Endometrium (tissue), 2 donors: Measurements from ENCODE around the gene S100A10.

Experiments used
- FAIRE-seq: peaks from 2 replicates; lab custom pipeline; 2012; peaks lifted over from hg19 to GRCh38; lab: Jason Lieb, UNC
- donor health status: control.
- donor health status: control.

S100A10 gene

DNA sequence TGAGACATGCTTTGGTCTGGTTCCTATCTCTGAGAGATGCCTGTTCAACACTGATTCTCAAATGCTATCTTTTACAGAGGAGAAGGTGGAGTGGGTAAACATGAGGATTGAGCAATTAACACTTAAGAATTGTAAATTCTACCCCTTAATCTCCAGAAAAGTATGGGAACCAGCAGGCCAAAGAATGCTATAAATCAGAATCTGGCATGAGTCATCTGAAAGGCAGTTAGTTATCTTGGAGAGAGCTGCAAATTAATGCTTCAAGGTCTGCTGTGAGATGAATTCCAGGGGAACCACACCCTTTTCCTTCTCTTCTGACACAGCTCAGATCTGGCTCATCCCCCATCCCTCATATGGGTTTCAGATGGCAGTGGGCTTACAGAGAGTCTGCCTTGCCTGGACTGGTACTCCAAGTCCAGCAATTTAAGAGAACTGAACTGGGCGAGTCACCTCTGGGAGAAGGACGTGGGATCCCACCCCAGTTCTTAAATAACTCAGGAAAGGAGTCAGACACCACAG is 5.2 kb downstream of the S100A10 start:
- FAIRE-seq = no peak

DNA sequence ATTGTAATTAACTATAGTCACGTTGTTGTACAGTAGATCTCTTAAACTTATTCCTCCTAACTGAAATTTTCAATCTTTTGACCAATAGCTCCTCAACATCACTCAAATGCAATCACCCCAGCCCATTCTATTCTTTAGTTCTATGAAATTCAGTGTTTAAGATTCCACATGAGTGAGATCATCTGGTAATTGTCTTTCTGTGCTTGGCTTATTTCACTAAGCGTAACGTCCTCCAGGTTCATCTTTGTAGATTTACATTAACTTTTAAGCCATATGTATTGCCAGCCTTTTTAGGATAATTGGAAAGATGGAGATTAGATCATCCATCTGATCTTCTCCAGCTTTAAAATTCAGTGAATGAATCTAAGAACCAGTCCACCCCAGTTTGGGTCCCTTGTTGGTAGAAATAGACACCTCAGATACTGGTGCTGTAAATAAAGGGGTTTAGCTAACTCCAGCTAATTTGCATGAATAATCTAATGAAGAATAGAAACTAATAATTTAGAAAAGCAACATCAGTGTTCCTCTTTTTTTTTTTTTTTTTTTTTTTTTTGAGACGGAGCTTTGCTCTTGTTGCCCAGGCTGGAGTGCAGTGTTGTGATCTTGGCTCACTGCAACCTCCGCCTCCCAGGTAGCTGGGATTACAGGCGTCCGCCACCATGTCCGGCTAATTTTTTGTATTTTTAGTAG is 7.0 kb downstream of the S100A10 start:
- FAIRE-seq = no peak

DNA sequence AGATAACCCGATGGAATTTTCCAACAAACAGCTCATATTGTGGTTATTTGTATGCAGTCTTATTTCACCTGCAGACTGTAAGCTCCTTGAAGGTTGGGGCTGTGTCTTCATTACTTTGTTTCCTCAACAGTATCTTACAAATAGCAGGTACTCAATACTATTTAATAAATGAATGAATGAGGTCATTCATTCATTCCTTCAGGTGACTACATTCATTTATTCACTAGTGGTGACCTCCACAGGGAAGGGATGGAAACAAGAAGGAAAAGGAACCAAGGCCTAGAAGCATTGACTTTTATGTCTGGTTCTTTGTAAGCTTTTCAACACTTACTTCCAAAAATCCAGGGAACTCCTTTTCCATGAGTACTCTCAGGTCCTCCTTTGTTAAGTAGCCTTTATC is 7.9 kb downstream of the S100A10 start:
- FAIRE-seq = no peak

DNA sequence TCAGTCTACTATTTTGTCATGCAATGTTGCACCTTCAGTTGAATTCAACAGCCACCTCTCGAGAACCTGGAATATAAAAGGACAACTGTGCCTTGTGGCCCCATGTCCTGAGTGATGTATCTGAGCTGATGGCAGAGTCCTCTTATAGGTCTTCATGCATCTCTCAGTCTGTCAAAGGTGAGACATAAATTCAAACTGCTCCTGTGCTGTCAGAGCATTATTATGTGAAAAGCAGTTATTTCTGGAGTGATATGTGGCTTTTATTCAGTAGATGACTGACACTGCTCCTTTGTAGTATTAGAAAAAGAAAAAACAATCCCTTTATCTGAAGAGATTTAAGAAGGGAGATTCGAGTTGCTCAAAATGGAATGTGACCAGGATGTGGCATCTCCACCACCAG is 8.4 kb downstream of the S100A10 start:
- no peak for FAIRE-seq

DNA sequence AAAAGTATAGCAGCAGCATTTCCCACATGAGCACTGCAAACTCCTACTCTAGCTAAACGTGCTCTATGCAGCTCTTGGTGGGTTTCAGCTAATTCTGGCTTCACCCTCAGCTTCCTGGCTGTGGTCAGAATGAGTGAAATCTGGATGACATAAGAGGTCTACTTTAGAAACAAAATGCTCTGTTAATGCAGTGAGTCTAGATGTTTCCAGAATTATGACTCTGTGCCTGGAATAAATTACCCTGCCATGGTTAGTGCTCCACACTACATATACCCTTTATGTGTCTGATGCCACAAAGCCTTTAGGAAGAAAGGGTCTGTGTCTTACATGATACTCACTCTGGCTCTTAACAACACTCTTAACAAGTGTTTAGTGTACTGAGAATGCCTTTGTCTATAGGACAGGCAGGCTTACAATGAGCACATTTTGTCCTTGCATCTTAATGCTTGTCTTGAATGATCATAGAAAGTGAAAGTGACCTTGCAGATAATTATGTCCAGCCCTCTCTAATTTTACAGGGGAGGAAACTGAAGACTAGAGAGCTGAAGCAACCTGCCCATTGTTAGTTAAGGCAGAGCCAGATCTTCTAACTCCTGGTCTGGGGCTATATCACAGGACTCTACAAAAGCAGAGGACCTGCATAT is 9.2 kb downstream of the S100A10 start:
- FAIRE-seq = no peak

DNA sequence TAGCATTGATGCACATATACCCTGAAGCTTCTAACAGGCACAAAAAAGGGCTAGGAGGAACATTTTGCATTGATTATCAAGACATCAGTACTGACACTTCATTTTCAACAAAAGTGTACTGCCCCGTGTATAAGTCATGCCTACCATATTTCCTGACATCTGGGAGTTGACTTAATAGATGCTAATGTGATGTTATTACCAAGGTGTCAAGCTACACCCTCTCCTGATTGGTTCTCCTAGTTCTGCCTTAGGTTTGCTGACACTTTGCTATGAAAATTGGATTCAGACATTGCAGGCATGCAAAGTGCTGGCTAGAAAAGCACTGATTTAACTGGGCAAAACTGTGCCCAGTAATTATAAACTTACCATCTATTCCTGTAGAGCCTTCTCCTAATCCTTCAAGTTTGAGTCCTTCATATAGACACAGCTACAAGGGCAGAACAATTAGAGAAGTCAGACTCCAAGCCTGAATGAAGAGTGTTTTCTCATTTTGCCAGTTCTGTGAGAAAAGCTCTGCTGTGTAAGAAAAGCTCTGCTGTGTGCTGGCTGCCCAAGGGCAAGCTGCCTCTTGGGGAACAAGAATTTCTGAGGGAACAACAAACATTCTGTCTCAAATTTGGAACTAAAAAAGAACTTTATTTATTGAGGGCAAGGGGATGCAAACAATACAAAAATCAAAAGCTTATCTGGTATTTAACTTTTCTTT is 11.2 kb downstream of the S100A10 start:
- FAIRE-seq = no peak

DNA sequence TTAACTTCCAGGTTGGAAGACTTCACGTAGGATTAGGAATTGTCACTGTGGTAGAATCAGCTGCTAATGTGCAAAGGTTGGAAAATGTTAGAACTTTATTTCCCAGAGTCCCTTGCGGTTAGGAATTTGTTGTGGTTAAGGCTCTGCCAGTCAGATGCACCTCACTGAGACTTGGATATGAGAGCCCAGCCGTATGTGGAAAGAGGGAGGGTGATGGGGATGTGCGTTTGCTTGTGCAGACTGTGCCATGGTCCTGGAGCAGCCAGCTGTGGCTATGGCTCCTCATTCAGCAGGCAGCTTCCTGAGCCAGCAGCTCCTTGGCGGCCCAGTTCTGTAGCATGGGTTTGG is 12.5 kb downstream of the S100A10 start:
- no peak for FAIRE-seq

DNA sequence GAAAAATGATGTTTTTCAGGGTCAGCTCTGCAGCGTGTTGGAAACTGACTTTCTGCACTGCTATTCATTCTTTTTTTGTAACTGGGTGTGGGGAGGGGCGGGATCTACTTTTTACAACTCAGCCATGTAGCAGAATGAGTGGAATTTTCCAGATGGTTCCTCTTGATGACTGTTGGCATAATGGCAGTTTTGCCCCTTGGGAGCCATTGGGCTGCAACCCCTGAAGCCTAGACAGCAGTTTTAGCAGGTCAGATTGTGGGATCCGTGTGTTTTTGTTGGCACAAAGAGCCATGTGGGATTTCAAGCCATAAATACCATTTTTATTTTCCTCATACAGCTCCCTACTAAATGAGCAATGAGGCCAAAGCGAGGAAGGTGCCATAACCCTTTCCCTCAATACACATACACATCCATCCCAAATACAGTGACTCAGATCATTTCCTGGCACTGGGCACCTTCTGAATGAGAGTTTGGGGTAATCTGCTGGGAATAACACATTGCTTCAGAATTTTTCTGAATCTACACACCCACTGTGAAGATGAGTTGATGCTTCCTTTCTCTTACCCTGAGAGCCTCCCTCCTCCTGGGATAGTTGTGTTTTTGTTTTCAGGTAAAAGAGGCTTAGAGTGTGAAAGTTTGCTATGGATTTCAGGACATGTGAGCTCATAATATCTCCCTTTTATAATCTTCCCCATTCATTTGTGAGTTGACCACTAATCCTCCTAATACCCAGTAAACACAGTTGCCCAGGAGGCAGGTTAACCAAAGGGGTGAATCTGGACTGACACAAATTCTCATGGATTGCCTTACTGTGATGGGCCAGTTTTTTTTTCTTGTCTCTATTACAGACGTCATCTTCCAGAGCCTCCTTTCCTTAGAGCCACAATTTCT is 13.1 kb downstream of the S100A10 start:
- FAIRE-seq = no peak

DNA sequence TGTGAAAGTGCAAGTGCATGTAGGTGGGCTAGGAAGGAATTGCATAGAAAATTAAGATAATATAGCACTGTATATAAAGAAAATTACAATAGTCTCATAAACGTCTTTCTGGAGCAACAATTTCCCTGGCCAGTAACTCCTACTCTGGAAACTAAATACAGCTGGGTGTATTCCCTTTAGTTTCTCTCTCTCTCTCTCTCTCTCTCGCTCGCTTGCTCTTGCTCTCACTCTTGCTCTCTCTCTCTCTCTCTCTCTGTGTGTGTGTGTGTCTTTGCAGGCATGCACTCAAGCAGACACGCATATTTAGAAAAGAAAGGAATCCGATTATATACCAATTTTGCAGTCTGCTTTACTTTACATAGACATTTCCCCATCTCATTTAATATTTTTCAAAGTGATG is 14.7 kb downstream of the S100A10 start:
- no peak for FAIRE-seq

DNA sequence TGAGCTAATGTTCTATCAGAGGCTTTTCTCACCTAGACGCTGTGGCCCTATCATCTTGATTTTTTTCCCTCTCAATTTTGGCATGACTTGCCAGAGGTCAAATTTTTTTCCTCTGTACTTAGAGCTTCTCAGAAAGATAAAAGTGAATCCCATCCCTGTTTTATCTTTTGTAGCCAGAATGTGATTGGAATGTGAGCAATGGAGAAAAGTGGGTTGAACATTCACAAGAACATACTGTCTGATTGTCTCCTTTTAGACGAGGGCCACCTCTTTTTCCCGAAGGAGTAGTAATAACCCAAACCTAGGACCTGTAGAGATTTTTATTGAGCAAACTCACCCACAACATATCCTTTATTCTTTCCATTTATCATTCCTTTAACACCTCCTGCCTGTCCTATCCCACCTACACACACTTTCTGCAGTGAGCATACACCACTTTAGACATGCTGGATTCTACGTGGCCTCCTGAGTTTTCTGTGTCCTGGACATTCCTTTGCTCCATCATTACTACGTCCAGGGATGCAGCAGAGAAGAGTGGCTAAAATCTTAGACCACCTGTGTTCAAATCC is 15.9 kb downstream of the S100A10 start:
- FAIRE-seq = no peak

DNA sequence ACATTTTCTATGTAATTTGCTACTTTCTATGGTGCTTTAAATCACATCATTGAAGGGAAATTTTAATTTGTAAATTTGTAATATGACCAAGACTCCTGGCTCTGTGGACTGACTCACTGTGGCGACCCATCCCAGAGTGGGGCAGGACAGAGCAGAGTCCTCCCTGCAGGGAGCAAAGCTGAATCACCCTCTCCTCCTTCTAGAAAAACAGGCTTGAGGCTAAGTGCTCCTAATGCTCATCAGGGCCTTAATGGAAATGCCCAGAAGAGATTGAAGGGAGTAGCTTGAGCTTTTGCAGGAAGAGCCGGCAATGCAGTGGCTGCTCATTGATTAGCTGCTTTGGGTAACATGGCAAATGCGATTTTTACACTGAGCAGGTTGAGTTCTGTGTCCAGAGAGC is 16.8 kb downstream of the S100A10 start:
- FAIRE-seq = no peak

DNA sequence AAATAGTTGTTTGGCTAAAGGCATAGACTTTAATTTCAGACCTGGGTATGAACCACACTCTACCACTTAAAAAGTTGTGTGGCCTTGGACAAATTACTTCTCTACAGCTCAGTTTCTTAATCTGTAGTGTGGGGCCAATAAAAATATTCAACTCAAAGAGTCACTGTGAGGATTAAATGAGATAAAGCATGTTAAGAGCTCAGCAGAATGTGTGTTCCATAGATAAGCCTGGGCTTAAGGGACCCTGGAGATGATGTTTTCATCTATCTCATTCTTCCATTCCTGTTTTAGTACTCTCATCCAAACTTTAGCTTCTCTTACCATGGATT is 17.7 kb downstream of the S100A10 start:
- FAIRE-seq = no peak

DNA sequence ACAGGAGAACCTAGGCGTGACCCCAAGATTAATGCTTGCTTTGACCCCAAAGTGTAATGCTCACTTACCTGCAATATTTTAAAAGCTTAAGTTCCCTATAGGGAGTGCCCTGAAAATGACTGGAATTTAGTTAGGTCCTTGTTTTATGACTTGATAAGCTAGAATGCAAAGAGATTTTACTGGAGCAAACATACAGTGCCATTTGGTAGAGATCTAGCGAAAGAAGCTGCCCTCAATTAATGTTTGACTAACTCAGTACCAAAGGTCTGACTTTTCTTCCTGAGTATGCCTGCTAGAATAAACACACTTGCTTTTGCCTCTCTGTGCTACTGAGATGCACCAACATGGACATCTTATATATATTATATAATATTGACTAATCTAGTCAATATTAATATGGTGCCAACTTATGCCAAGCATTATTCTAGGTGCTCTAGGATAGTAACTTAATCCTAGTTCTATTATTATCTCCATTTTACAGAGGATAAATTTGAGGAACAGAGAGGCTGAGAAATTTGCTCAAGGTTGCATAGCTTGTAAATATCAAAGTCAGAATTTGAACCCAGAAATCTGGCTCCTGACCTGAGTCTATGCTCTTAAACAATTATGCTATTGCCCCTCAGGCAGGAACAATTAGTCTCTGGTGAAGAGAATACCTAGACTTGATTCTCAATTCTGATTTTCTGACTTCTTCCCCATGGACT is 18.2 kb downstream of the S100A10 start:
- no peak for FAIRE-seq

DNA sequence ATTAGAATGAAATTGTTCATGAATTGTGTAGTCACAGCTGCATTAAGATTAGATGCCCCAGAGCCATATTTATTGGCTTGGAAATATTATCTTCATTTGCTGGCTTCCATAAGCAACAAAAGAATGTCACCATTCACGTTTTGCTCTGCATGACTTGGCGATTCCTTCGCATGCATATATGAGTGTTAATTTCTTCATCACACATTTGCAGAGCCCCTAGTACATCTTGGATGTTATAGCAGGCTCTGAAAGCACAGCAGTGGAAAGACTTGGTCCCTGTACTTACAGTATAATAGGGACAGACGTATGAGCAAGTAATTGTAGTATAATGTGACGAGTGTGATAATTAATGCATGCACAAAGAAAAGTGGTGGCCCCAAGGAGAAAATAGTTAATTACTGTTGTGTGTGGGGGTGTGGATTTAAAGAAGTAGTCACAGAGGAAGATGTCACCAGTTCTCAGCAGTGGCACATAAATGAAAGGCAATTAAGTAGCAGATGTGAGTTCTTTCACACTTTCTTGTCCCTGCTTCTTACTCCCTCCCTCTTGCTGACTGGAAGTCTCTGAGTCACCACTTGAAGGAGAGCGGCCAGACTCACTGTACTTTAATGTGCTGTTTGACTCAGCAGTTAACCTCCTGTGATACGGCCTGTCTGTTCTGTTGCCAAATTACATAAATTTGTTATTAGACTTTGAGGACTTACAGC is 21.0 kb downstream of the S100A10 start:
- peak; percentile 94 for FAIRE-seq

DNA sequence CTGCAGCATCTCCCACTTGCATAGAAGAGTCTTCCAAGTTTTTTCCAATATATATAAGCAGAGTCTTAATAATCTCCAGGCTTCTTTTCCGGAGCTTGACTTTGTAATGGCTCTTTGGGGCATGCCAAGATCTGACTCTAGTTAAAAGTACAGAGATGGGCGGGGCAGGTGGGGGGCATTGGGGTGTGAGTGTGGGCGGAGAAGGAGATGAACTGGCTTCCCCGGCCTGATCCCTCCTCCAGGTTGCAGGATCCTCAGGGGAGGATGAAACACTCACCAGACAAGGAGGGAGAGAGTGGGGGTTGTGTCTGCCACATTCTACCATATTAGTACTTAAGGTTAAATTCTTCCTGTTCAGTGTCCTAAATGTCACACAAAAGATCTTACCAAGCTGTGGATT is 23.0 kb downstream of the S100A10 start:
- FAIRE-seq = no peak

DNA sequence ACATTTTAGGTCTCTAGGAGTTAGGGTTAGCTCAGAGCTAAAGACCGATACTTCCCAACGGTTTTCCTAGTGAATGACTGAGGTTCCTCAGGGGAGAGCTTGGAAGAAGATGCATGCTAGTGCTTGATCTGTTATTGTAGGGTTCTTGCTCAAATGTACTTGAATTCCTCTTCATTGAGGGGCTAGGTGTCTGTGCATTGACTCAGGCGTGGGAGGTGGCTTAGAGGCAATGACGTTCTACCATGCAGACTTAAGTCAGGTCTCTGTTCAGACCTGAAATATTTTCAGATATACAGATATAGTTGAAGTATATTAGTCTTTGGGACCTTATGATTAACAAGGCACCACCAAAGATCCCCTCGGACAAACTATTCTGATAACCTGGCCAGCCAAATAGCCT is 23.5 kb downstream of the S100A10 start:
- FAIRE-seq = no peak

DNA sequence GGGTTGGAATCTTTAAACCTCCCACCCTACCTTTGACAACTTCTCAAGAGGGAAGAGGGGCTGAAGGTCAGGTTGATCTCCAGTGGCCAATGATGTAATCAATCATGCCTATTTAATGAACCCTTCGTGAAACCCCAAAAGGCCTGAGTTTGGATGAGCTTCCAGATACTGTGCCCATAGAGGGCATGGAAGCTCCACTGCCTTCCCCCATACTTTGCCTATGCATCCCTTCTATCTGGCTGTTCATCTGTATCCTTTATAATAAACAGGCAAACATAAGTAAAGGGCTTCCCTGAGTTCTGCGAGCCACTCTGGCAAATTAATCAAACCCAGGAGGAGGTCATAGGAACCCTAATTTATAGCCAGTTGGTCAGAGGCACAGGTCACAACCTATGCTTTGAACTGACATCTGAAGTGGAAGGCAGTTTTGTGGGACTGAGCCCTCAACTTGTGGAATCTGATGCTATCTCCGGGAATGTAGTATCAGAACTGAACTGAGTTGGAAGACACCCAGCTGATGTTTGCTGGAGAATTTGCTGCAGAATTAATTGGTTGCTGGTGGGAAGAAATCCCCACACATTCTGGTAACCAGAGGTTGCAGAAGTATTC is 24.8 kb downstream of the S100A10 start:
- no peak for FAIRE-seq

DNA sequence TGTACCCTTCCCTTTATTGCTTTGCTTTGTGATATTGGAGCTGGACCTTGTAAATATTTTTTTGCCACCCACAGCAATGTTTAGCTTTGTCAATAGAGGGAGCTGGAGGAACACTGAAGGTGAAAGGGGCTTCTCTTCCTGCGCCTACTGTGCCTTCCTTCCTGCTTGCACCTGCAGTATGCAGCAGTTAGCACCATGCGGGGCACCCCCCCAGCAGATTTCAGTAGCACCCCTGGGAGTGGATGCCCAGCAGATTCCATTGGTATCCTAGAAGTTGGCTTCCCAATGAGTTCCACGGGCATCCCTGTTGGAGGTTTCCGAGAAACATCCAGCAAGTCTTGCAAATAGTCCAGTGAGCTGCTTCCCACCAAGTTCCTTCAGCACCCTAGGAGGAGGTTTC is 25.6 kb downstream of the S100A10 start:
- FAIRE-seq = no peak

DNA sequence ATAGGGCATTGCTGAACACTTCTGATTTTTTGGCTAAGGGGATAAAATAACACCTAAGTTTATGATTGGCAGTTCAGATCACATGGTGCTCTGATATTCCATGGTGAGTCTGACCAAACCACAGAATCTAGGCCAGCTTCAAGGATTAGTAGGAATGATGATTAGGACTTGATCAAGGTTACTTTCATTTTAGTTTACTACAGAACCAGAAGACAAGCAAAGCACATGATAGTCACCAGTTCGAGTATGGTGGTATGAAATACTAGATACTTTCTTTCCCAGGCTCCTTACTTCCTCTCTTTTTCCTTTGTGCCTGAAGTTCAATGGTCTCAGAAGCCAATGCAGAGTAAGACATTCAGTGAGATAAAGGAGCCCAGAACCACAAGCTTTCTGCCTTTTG is 26.6 kb downstream of the S100A10 start:
- no peak for FAIRE-seq

DNA sequence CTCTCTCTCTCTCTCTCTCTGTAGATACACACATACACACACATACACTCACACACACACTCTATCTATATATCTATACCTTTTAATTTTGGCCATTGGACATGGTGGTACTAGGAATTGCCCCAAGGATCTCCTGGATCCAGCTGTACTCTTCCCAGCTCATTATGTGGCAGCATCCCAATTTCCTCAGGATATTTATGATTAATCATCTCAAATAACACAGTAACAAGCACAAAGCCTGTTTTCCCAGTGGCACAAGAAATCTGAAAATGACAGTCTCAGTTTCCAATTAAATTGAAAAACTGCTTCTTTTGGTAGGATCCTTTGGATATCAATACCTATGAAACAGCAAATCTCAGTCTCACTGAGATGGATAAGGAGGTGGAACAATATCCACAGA is 27.6 kb downstream of the S100A10 start:
- FAIRE-seq = no peak

DNA sequence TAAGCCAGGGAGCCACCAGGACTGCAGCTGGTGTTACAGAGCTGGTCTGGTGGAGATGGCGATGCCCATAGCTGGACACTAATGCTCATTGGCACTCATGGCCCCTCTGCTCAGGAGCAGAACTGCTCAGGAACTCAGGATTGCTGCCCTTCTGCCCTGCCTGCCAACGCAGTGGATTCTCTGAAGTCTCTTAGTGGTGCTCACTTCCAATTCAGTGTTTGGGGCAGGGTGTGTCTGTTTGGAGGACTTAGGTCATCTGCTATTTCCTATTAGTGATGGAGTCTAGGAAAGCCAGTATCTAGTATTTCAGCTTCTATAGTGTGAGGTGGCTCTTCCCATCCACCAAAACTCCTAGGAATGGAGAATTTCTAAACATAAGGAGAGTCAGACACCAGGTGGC is 29.1 kb downstream of the S100A10 start:
- FAIRE-seq = no peak
